Thyroid gland (tissue), 4 donors: ENCODE measurements around the gene ZCWPW1.

Experiments used
- CTCF ChIP-seq, 6 experiments: fragments of 200-600 bp in 3 of 6; fragments of 450-650 bp in 3 of 6; sonication (generic) in 3 of 6; IDR thresholded peaks; one replicate each; pipeline ENCODE4 v1.5.1; 2016 to 2019; ENCODE audit warnings: antibody characterized with exemption in 6 of 6, mild to moderate bottlenecking in 2 of 6, inconsistent platforms in 1 of 6, moderate library complexity in 1 of 6
- POLR2A ChIP-seq, 2 donors: fragments of 450-650 bp; IDR thresholded peaks; one replicate each; pipeline ENCODE4 v1.6.1; 2017; ENCODE audit warnings: antibody characterized with exemption in 2 of 2, mild to moderate bottlenecking in 2 of 2, moderate library complexity in 1 of 2

DNA sequence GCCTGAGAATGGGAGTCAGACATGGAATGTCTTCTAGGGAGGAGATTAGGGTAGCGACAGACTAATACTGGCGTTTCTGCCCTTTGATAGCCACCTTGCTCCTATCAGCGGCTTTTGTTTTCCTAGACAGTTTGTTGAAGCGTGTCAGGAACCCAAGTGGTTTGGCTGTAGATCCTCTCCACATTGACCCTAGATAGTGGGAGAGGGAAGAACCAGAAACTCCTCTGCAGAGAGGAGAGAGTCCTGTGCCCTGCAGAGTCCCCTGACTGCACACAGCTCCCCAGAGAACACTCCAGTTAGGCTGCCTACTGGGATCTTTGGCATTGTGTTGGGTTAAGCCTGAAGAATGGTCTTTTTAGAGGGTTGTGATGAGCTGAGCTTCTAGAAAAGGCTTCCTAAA lies 3.5 kb upstream of the ZCWPW1 start:
- TF ChIP-seq CTCF (IDR thresholded peaks at IDR 0.05): no peak
- peak in 1 of 2 donors; percentile 55 for TF ChIP-seq POLR2A (IDR thresholded peaks at IDR 0.05)
